Glomerular endothelial cell (primary cell): ENCODE results near the gene CRIM1. TPM values are rescaled to one million over a fixed set of nuclear protein-coding genes. Genes with fewer than 3 reads are reported as not detected.

Experiments used
- DNase-seq: peaks from one replicate; pipeline ENCODE4 v3.0.0-alpha.2; 2011; ENCODE audit warnings: low read depth, low spot score; ENCODE audit errors: extremely low read depth
- total RNA-seq: library from RNA; depleted of rRNA; stranded (reverse); fragments of >200 nt; gene quantifications from 2 replicates; pipeline ENCODE4 v1.2.3, GENCODE V29; 2015

Gene CRIM1
- total RNA-seq, 1 donor from 2014 or later = 618 TPM

GRCh38 chr2:36450466-36451196, 95.1 kb downstream of the CRIM1 start:
- no peak for DNase-seq

GRCh38 chr2:36451512-36451911, 95.9 kb downstream of the CRIM1 start:
- no peak for DNase-seq

- DNase-seq = no peak
Observed at GRCh38 chr2:36452260-36452659, 96.7 kb downstream of the CRIM1 start.

- no peak for DNase-seq
Observed at GRCh38 chr2:36453652-36454051, 98.1 kb downstream of the CRIM1 start.

GRCh38 chr2:36455011-36455410, 99.4 kb downstream of the CRIM1 start:
- no peak for DNase-seq

- DNase-seq = no peak
Observed at GRCh38 chr2:36455788-36456187, 100.2 kb downstream of the CRIM1 start.

- DNase-seq = no peak
Observed at GRCh38 chr2:36456227-36457175, 100.9 kb downstream of the CRIM1 start.

- DNase-seq = no peak
Observed at GRCh38 chr2:36458106-36458505, 102.5 kb downstream of the CRIM1 start.

- DNase-seq = no peak
Observed at GRCh38 chr2:36459725-36460137, 104.2 kb downstream of the CRIM1 start.

GRCh38 chr2:36461039-36461681, 105.6 kb downstream of the CRIM1 start:
- peak; percentile 93 for DNase-seq

GRCh38 chr2:36462311-36462935, 106.8 kb downstream of the CRIM1 start:
- no peak for DNase-seq

GRCh38 chr2:36463365-36463764, 107.8 kb downstream of the CRIM1 start:
- DNase-seq = no peak

GRCh38 chr2:36464006-36464721, 108.6 kb downstream of the CRIM1 start:
- no peak for DNase-seq

- no peak for DNase-seq
Observed at GRCh38 chr2:36466135-36466534, 110.6 kb downstream of the CRIM1 start.

- no peak for DNase-seq
Observed at GRCh38 chr2:36468463-36469105, 113.0 kb downstream of the CRIM1 start.

- DNase-seq = no peak
Observed at GRCh38 chr2:36469106-36469477, 113.5 kb downstream of the CRIM1 start.

- DNase-seq = no peak
Observed at GRCh38 chr2:36469710-36470109, 114.1 kb downstream of the CRIM1 start.

GRCh38 chr2:36473230-36473629, 117.7 kb downstream of the CRIM1 start:
- no peak for DNase-seq

GRCh38 chr2:36476411-36476810, 120.8 kb downstream of the CRIM1 start:
- DNase-seq = no peak

GRCh38 chr2:36477315-36477714, 121.7 kb downstream of the CRIM1 start:
- no peak for DNase-seq
